ENCODE results near the gene PAOX. TPM values are rescaled to one million over a fixed set of nuclear protein-coding genes. Genes with fewer than 3 reads are reported as not detected.

Gene PAOX
- total and polyA plus RNA-seq, 9 of the 15 experiments (the other 6 are each of a cell fraction or from before 2014, with no cell fraction given) = 0.80 to 6.4 (median 2.6) TPM

GRCh38 chr10:133343558-133343957 lies 35.5 kb upstream of the PAOX start (continued):
- TF ChIP-seq CCNT2 (IDR thresholded peaks at IDR 0.05; ENCODE audit: borderline replicate concordance, extremely low read depth, insufficient read length, low read depth, low read length) (no peak), PPARD (CRISPR knock-in tag; IDR thresholded peaks at IDR 0.05) (no peak), JUND (IDR thresholded peaks at IDR 0.05; ENCODE audit: borderline replicate concordance, low read depth, low read length) (peak; percentile 27; the same call in 1 of the 2 replicates), JUND (tag; IDR thresholded peaks at IDR 0.05; ENCODE audit: borderline replicate concordance, low read depth, low read length) (no peak; the same call in 2 of the 3 replicates), ZNF263 (CRISPR knock-in tag; IDR thresholded peaks at IDR 0.05; ENCODE audit: borderline replicate concordance) (no peak), MAX (CRISPR knock-in tag; IDR thresholded peaks at IDR 0.05) (no peak), SAFB2 (IDR thresholded peaks at IDR 0.05; ENCODE audit: borderline replicate concordance, low read depth, low read length, severe bottlenecking) (no peak), SMARCA4 (IDR thresholded peaks at IDR 0.05) (0 out of 2 replicates have a peak, but pooled peaks have one; percentile 14), NKRF (IDR thresholded peaks at IDR 0.05; ENCODE audit: borderline replicate concordance) (no peak), ETV1 (tag; conservative IDR thresholded peaks at IDR 0.05; ENCODE audit: low read depth) (no peak), SMAD2 (IDR thresholded peaks at IDR 0.05; ENCODE audit: low read depth, low read length) (no peak), FOSL1 (tag; conservative IDR thresholded peaks at IDR 0.05) (0 out of 2 replicates have a peak, but pooled peaks have one; percentile 19), DPF2 (IDR thresholded peaks at IDR 0.05) (0 out of 2 replicates have a peak, but pooled peaks have one; percentile 32), HDAC6 (IDR thresholded peaks at IDR 0.05; ENCODE audit: low read depth, low read length) (no peak), STAT5B (CRISPR knock-in tag; IDR thresholded peaks at IDR 0.05) (no peak), RBM25 (IDR thresholded peaks at IDR 0.05; ENCODE audit: low read depth, low read length, severe bottlenecking) (no peak), HOMEZ (CRISPR knock-in tag; IDR thresholded peaks at IDR 0.05) (no peak), PRMT5 (CRISPR knock-in tag; IDR thresholded peaks at IDR 0.05) (no peak), GABPB1 (CRISPR knock-in tag; IDR thresholded peaks at IDR 0.05) (no peak), RBBP5 (IDR thresholded peaks at IDR 0.05; ENCODE audit: borderline replicate concordance, insufficient read depth, low read length, poor library complexity, severe bottlenecking) (no peak), IFI16 (CRISPR knock-in tag; IDR thresholded peaks at IDR 0.05) (no peak)

Data from K562 (cell line).